Mammary epithelial cell (primary cell): ENCODE results near the gene HIPK1.

Experiments used
- EZH2 ChIP-seq: IDR thresholded peaks from 2 replicates; pipeline ENCODE4 v1.6.1; 2012; ENCODE audit warnings: low read length, inconsistent platforms, borderline replicate concordance
- TF ChIP-seq, protein P1 (sequence below), 2 donors: IDR thresholded peaks in 1 of 2; conservative IDR thresholded peaks in 1 of 2; 2 replicates each; pipeline ENCODE4 v1.5.1; 2011 to 2012; ENCODE audit warnings: inconsistent platforms in 2 of 2, low read length in 2 of 2, mild to moderate bottlenecking in 2 of 2, control low read depth in 1 of 2, low read depth in 1 of 2; ENCODE audit not compliant: insufficient read depth in 1 of 2; ENCODE audit errors: extremely low read depth in 1 of 2

DNA sequence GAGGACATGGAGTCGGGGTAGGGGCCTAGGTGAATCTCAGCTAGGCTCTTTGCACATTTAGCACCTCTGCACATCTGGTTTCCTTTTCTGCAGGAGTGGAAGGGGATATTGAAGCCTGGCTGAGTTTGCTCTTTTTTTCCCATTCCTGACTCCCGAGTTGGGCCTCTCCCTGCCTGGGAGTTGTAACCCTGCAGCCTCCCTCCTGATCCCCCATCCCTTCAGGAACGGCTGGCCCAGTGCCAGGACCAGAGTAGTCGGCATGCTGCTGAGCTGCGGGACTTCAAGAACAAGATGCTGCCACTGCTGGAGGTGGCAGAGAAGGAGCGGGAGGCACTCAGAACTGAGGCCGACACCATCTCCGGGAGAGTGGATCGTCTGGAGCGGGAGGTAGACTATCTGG is 51.0 kb downstream of the HIPK1 start:
- no peak for TF ChIP-seq EZH2
- TF ChIP-seq, protein P1, sequence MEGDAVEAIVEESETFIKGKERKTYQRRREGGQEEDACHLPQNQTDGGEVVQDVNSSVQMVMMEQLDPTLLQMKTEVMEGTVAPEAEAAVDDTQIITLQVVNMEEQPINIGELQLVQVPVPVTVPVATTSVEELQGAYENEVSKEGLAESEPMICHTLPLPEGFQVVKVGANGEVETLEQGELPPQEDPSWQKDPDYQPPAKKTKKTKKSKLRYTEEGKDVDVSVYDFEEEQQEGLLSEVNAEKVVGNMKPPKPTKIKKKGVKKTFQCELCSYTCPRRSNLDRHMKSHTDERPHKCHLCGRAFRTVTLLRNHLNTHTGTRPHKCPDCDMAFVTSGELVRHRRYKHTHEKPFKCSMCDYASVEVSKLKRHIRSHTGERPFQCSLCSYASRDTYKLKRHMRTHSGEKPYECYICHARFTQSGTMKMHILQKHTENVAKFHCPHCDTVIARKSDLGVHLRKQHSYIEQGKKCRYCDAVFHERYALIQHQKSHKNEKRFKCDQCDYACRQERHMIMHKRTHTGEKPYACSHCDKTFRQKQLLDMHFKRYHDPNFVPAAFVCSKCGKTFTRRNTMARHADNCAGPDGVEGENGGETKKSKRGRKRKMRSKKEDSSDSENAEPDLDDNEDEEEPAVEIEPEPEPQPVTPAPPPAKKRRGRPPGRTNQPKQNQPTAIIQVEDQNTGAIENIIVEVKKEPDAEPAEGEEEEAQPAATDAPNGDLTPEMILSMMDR (conservative IDR thresholded peaks at IDR 0.05 in 1 of 2, IDR thresholded peaks at IDR 0.05 in 1 of 2; ENCODE audit: extremely low read depth in 1 of 2, insufficient read depth in 1 of 2, low read depth in 1 of 2, low read length in 2 of 2), result no peak
